ENCODE data around the gene RPL28.

The RPL28 gene

GRCh38 chr19:55385724-55386492 is at the start of gene RPL28:
RPL28 (plus strand) TSS chr19:55385932; CDS start chr19:55386358, 426 bp downstream.
- DNase-seq (ENCODE audit: low read depth in 2 of 2), result peak; percentile 97 to 98

GRCh38 chr19:55336101-55336500 is 49.6 kb upstream of the RPL28 start:
- no peak for DNase-seq (ENCODE audit: low read depth in 2 of 2)

GRCh38 chr19:55339105-55339888 is 46.4 kb upstream of the RPL28 start, which contains the start of gene KMT5C:
KMT5C (plus strand) TSS chr19:55339876; CDS start chr19:55341937, 2,061 bp downstream.
- peak; percentile 100 for DNase-seq (ENCODE audit: low read depth in 2 of 2)

- DNase-seq (ENCODE audit: low read depth in 2 of 2), result no peak
Observed at GRCh38 chr19:55339889-55340783, 45.6 kb upstream of the RPL28 start.

GRCh38 chr19:55340784-55341147 is 45.0 kb upstream of the RPL28 start:
- no peak for DNase-seq (ENCODE audit: low read depth in 2 of 2)

GRCh38 chr19:55341171-55341588 is 44.6 kb upstream of the RPL28 start:
- peak; percentile 42 to 66 for DNase-seq (ENCODE audit: low read depth in 2 of 2)

GRCh38 chr19:55341595-55342531 is 43.9 kb upstream of the RPL28 start:
- DNase-seq (ENCODE audit: low read depth in 2 of 2), result no peak

- no peak for DNase-seq (ENCODE audit: low read depth in 2 of 2)
Observed at GRCh38 chr19:55344444-55344843, 41.3 kb upstream of the RPL28 start.

GRCh38 chr19:55345101-55345817 is 40.5 kb upstream of the RPL28 start:
- DNase-seq (ENCODE audit: low read depth in 2 of 2), result no peak

GRCh38 chr19:55345818-55346724 is 39.7 kb upstream of the RPL28 start:
- no peak for DNase-seq (ENCODE audit: low read depth in 2 of 2)

- no peak for DNase-seq (ENCODE audit: low read depth in 2 of 2)
Observed at GRCh38 chr19:55346725-55347441, 38.8 kb upstream of the RPL28 start.

- no peak for DNase-seq (ENCODE audit: low read depth in 2 of 2)
Observed at GRCh38 chr19:55347442-55348009, 38.2 kb upstream of the RPL28 start.

GRCh38 chr19:55348317-55349034 is 37.3 kb upstream of the RPL28 start:
- no peak for DNase-seq (ENCODE audit: low read depth in 2 of 2)

- DNase-seq (ENCODE audit: low read depth in 2 of 2), result no peak
Observed at GRCh38 chr19:55350620-55351315, 35.0 kb upstream of the RPL28 start.

GRCh38 chr19:55352040-55352439 is 33.7 kb upstream of the RPL28 start:
- DNase-seq (ENCODE audit: low read depth in 2 of 2), result no peak

- DNase-seq (ENCODE audit: low read depth in 2 of 2), result no peak
Observed at GRCh38 chr19:55352549-55353145, 33.1 kb upstream of the RPL28 start.

All from activated CD4-positive, alpha-beta T cell treated with anti-CD3 and anti-CD28 coated beads for 24 hours (primary cell).